K562 (cell line): Measurements from ENCODE around the gene FOSL1. TPM values are rescaled to one million over a fixed set of nuclear protein-coding genes. Genes with fewer than 3 reads are reported as not detected.
A peak's percentile ranks its signal among the peaks of the same experiment; 100 is the strongest.

Experiments used
- CHD7 ChIP-seq: fragments of 200-600 bp; sonication (generic); IDR thresholded peaks from one replicate; pipeline ENCODE4 v1.6.1; 2012; ENCODE audit warnings: mild to moderate bottlenecking, low read depth, low read length, inconsistent platforms
- ERF ChIP-seq: fragments of 450-650 bp; formaldehyde crosslinking; IDR thresholded peaks from 2 replicates; pipeline ENCODE4 v1.4.0; 2020; ENCODE audit warnings: mild to moderate bottlenecking, mixed read lengths
- FOXM1 ChIP-seq, 2 experiments: fragments of 450-650 bp in 1 of 2; sonication (generic) in 1 of 2; formaldehyde crosslinking in 1 of 2; IDR thresholded peaks; 2 replicates each; pipeline versions ENCODE4 v1.6.1 to v1.9.0; 2017 to 2022; ENCODE audit warnings: low read depth in 2 of 2, mild to moderate bottlenecking in 2 of 2, missing genetic modification reagents in 1 of 2, moderate library complexity in 1 of 2
- HINFP ChIP-seq: fragments of 450-650 bp; conservative IDR thresholded peaks from 2 replicates; pipeline ENCODE4 v1.6.1; 2016; ENCODE audit warnings: missing genetic modification characterization, low read depth, mild to moderate bottlenecking, control low read depth, missing compliant biosample characterization
- L3MBTL2 ChIP-seq: fragments of 450-650 bp; IDR thresholded peaks from 2 replicates; pipeline ENCODE4 v1.6.1; 2016; ENCODE audit warnings: mild to moderate bottlenecking, moderate library complexity
- MIER1 ChIP-seq: fragments of 450-650 bp; IDR thresholded peaks from 2 replicates; pipeline ENCODE4 v1.6.1; 2016; ENCODE audit warnings: antibody characterized with exemption, mild to moderate bottlenecking, low read depth
- NFIX ChIP-seq: fragments of 250-450 bp; sonication (Bioruptor Pico); IDR thresholded peaks from 2 replicates; pipeline ENCODE4 v1.4.0; 2020; ENCODE audit warnings: low read depth, mild to moderate bottlenecking, moderate library complexity
- NR2C2 ChIP-seq, 2 experiments: fragments of 200-800 bp in 1 of 2; sonication (Bioruptor generic) in 1 of 2; sonication (generic) in 1 of 2; formaldehyde crosslinking in 1 of 2; IDR thresholded peaks; 2 replicates each; pipeline versions ENCODE4 v1.6.1 to v1.8.0; 2016 to 2022; ENCODE audit warnings: mild to moderate bottlenecking in 1 of 2, missing compliant biosample characterization in 1 of 2, missing genetic modification characterization in 1 of 2, missing genetic modification reagents in 1 of 2
- SNRNP70 ChIP-seq: fragments of 200-400 bp; formaldehyde crosslinking; optimal IDR thresholded peaks from 2 replicates; pipeline ENCODE3; 2017; ENCODE audit warnings: low read depth, low read length
- TAF1 ChIP-seq: IDR thresholded peaks from 2 replicates; pipeline ENCODE4 v1.6.1; 2011; ENCODE audit warnings: mild to moderate bottlenecking, low read length, moderate library complexity; ENCODE audit not compliant: insufficient read depth, control insufficient read depth, severe bottlenecking; ENCODE audit errors: extremely low read depth
- TBP ChIP-seq: optimal IDR thresholded peaks from 2 replicates; pipeline ENCODE3; 2011; ENCODE audit warnings: low read depth, low read length, improper control_type of control experiment
- ZBTB7A ChIP-seq: IDR thresholded peaks from 2 replicates; pipeline ENCODE4 v1.6.1; 2011; ENCODE audit warnings: low read depth, mild to moderate bottlenecking, low read length, moderate library complexity, borderline replicate concordance; ENCODE audit not compliant: control insufficient read depth
- ZEB2 ChIP-seq: fragments of 450-650 bp; IDR thresholded peaks from 2 replicates; pipeline ENCODE4 v1.6.1; 2016
- ZNF134 ChIP-seq: fragments of 250-450 bp; sonication (Bioruptor Pico); conservative IDR thresholded peaks from 2 replicates; pipeline ENCODE4 v1.4.0; 2020
- ZNF347 ChIP-seq: fragments of 450-650 bp; formaldehyde crosslinking; IDR thresholded peaks from 2 replicates; pipeline ENCODE4 v1.4.0; 2020; ENCODE audit warnings: low read depth, mild to moderate bottlenecking, moderate library complexity
- ZNF77 ChIP-seq: fragments of 250-450 bp; sonication (Bioruptor Pico); IDR thresholded peaks from 2 replicates; pipeline ENCODE4 v1.5.0; 2020
- polyA plus RNA-seq, 8 experiments: library from polyadenylated mRNA; depleted of rRNA in 4 of 8; stranded (reverse) in 5 of 8; unstranded in 3 of 8; fragments of >200 nt; fragmentation: Nextera tagmentation in 2 of 8; fragmentation: Illumina TruSeq in 1 of 8; extraction: Ambion mirVana in 2 of 8; extraction: Trizol in 1 of 8; gene quantifications; 2 replicates each; pipeline versions ENCODE4 v1.2.1 to v1.2.3, GENCODE V29; 2011 to 2014; ENCODE audit warnings: inconsistent platforms in 1 of 8, missing spikeins in 1 of 8
- total RNA-seq, 7 experiments: library from RNA; depleted of rRNA in 6 of 7; stranded (reverse); fragments of >200 nt in 6 of 7; fragmentation: Illumina TruSeq in 2 of 7; extraction: Trizol in 2 of 7; gene quantifications; 2 replicates each; pipeline versions ENCODE4 v1.2.1 to v1.2.3, GENCODE V29; 2011 to 2021; ENCODE audit warnings: low replicate concordance in 1 of 7

FOSL1 gene
- total and polyA plus RNA-seq, 9 of the 15 experiments (the other 6 are each of a cell fraction or from before 2014, with no cell fraction given) = 3.5 to 39.6 (median 10.0) TPM

- TF ChIP-seq HINFP (no peak), ZEB2 (no peak), CHD7 (no peak), ZNF347 (CRISPR knock-in tag) (no peak), TBP (no peak), NR2C2 (CRISPR knock-in tag; IDR thresholded peaks at IDR 0.05) (no peak), NR2C2 (tag; IDR thresholded peaks at IDR 0.05) (no peak), FOXM1 (IDR thresholded peaks at IDR 0.05; ENCODE audit: low read depth) (no peak), FOXM1 (CRISPR knock-in tag; IDR thresholded peaks at IDR 0.05; ENCODE audit: low read depth) (peak; percentile 82; the same call in 1 of the 2 replicates), TAF1 (no peak), NFIX (CRISPR knock-in tag) (no peak), ZNF134 (CRISPR knock-in tag) (no peak), ZBTB7A (no peak), SNRNP70 (no peak), ERF (no peak), ZNF77 (CRISPR knock-in tag) (no peak), L3MBTL2 (peak; percentile 90), MIER1 (no peak)
Measured at GRCh38 chr11:65857500-65857852, 42.7 kb downstream of the FOSL1 start (continued).
